ENCODE results near the gene HS3ST1. TPM values are rescaled to one million over a fixed set of nuclear protein-coding genes. Genes with fewer than 3 reads are reported as not detected.

The HS3ST1 gene
- total RNA-seq, 1 experiment from 2014 or later: 12.3 TPM

DNA sequence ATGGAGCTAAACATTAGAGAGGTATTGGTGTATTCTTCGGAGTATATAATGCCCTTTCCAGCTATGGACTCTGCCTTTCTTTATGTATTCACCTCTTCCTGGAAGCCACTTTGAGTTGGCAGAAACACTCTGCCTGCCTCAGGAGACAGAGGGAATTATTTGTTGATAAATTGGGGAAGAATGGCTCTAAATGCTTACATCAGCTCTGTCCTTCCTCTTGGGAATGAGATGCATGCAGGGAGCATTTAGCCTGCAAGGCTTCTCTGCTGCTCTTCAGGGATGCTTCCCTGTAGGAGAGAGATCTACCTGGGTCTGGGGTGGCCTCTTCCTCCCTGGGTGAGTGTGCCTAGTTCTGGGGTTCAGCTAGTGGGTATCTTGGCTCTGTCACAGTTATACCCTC, 6.9 kb upstream of the HS3ST1 start:
- no peak overlapping the region for H3K4me2 ChIP-seq
- DNase-seq: no peak
- peaks cover 13% of the 10 kb centered on the region for H3K4me1 ChIP-seq (replicated peaks; ENCODE audit: insufficient read depth)
- no peaks in the 10 kb centered on the region for H3K9me2 ChIP-seq (ENCODE audit: insufficient read depth)
- no peaks in the 10 kb centered on the region for H3F3A ChIP-seq (ENCODE audit: insufficient read depth, low read depth)
- H3K9me3 ChIP-seq (ENCODE audit: insufficient read depth, low read depth): no peaks in the 10 kb centered on the region
- no peak overlapping the region for H2AFZ ChIP-seq
- TF ChIP-seq, protein P1, sequence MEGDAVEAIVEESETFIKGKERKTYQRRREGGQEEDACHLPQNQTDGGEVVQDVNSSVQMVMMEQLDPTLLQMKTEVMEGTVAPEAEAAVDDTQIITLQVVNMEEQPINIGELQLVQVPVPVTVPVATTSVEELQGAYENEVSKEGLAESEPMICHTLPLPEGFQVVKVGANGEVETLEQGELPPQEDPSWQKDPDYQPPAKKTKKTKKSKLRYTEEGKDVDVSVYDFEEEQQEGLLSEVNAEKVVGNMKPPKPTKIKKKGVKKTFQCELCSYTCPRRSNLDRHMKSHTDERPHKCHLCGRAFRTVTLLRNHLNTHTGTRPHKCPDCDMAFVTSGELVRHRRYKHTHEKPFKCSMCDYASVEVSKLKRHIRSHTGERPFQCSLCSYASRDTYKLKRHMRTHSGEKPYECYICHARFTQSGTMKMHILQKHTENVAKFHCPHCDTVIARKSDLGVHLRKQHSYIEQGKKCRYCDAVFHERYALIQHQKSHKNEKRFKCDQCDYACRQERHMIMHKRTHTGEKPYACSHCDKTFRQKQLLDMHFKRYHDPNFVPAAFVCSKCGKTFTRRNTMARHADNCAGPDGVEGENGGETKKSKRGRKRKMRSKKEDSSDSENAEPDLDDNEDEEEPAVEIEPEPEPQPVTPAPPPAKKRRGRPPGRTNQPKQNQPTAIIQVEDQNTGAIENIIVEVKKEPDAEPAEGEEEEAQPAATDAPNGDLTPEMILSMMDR (conservative IDR thresholded peaks at IDR 0.05): no peak
- no peak for TF ChIP-seq EZH2 (IDR thresholded peaks at IDR 0.05; ENCODE audit: low read depth)
- POLR2A ChIA-PET (ENCODE audit: unreplicated experiment): no interaction called here
- H3K79me2 ChIP-seq (ENCODE audit: low read depth): peaks cover 13% of the 10 kb centered on the region
- CTCF ChIA-PET: interaction anchor here (1.2 kb wide), 1 partner anchor 197 kb away, joined by 3 read pairs; no protein-coding TSS in a partner anchor
- BruUV-seq (replicated peaks): no TSS peak
- intact Hi-C loops (cut with micrococcal nuclease; ENCODE audit: unreplicated experiment): no loop called here
- H3K27me3 ChIP-seq (ENCODE audit: insufficient read depth, low read depth): no peaks in the 10 kb centered on the region
- H4K20me1 ChIP-seq (ENCODE audit: insufficient read depth): no peaks in the 10 kb centered on the region
- no peaks in the 10 kb centered on the region for H3K36me3 ChIP-seq (ENCODE audit: low read depth)
- H3K4me3 ChIP-seq: no peak overlapping the region
- no peak overlapping the region for H3K27ac ChIP-seq

DNA sequence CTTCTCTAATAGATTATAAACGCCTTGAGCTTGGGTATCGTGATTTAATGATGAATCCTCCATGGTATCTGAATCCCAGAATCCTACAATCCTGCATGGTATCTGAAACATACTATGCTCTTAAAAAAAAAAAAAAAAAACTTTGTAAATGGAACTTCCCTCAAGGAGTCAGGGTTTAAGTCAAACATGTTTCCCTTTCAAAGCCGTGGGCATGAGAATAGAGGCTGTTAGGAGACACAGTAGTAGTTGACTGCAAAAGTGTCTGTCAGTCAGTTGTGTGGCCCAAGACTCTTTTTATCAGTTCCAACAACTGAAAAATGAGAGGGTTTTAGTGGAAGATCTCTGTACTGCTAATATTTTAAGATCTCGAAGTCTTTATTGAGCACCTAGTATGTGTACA, 2.4 kb upstream of the HS3ST1 start:
- TF ChIP-seq EZH2 (IDR thresholded peaks at IDR 0.05; ENCODE audit: low read depth): no peak
- TF ChIP-seq, protein P1 (conservative IDR thresholded peaks at IDR 0.05): no peak
- Histone ChIP-seq H2AFZ (no peak overlapping the region), H4K20me1 (ENCODE audit: insufficient read depth) (peaks cover 6% of the 10 kb centered on the region; the same call in 1 of the 2 replicates), H3K4me2 (peak overlapping the region; percentile 79; the same call in 1 of the 2 replicates), H3K79me2 (ENCODE audit: low read depth) (peaks cover 44% of the 10 kb centered on the region), H3F3A (ENCODE audit: insufficient read depth, low read depth) (no peaks in the 10 kb centered on the region), H3K4me1 (replicated peaks; ENCODE audit: insufficient read depth) (peaks cover 27% of the 10 kb centered on the region), H3K9me3 (ENCODE audit: insufficient read depth, low read depth) (no peaks in the 10 kb centered on the region), H3K9me2 (ENCODE audit: insufficient read depth) (no peaks in the 10 kb centered on the region), H3K4me3 (peak overlapping the region; percentile 89; the same call in 1 of the 2 replicates), H3K27me3 (ENCODE audit: insufficient read depth, low read depth) (no peaks in the 10 kb centered on the region), H3K36me3 (ENCODE audit: low read depth) (0 out of 2 replicates have a peak, but pooled peaks cover 5% of the 10 kb centered on the region), H3K27ac (no peak overlapping the region)
- DNase-seq: no peak
- ChIA-PET CTCF (no interaction called here), POLR2A (ENCODE audit: unreplicated experiment) (interaction anchor here (1.0 kb wide), 1 partner anchor 75 kb away, joined by 18 read pairs; no protein-coding TSS in a partner anchor)
- intact Hi-C loops (cut with micrococcal nuclease; ENCODE audit: unreplicated experiment): no loop called here
- no TSS peak for BruUV-seq (replicated peaks)

DNA sequence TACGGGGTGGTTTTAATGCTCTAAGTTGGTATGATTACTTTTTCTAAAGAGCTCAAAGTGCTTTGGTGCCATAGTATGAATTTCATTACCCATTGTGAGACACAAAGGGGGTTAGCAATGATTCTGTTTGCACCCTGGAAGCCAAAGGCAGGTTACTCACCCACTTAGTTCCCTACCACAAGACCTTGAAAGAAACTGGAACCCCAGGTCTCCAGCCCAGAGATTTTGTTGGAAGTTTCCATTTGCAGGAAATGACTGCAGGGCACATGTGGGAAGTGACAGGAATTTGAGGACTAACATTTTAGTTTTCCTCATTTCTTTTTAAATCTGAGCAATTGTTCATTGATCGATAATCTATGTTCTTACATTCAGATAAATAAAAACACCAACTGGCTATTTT, 1.8 kb upstream of the HS3ST1 start:
- Histone ChIP-seq H3K4me1 (replicated peaks; ENCODE audit: insufficient read depth) (peaks cover 27% of the 10 kb centered on the region), H3K9me2 (ENCODE audit: insufficient read depth) (no peaks in the 10 kb centered on the region), H3K9me3 (ENCODE audit: insufficient read depth, low read depth) (no peaks in the 10 kb centered on the region), H3F3A (ENCODE audit: insufficient read depth, low read depth) (no peaks in the 10 kb centered on the region), H4K20me1 (ENCODE audit: insufficient read depth) (peaks cover 7% of the 10 kb centered on the region; the same call in 1 of the 2 replicates), H3K79me2 (ENCODE audit: low read depth) (peaks cover 50% of the 10 kb centered on the region), H3K4me3 (peak overlapping the region; percentile 89; the same call in 1 of the 2 replicates), H3K36me3 (ENCODE audit: low read depth) (0 out of 2 replicates have a peak, but pooled peaks cover 5% of the 10 kb centered on the region), H3K4me2 (peak overlapping the region; percentile 79), H3K27ac (peak overlapping the region; percentile 90), H2AFZ (no peak overlapping the region), H3K27me3 (ENCODE audit: insufficient read depth, low read depth) (no peaks in the 10 kb centered on the region)
- TF ChIP-seq, protein P1 (conservative IDR thresholded peaks at IDR 0.05): no peak
- no peak for TF ChIP-seq EZH2 (IDR thresholded peaks at IDR 0.05; ENCODE audit: low read depth)
- no peak for DNase-seq
- no TSS peak for BruUV-seq (replicated peaks)
- intact Hi-C loops (cut with micrococcal nuclease; ENCODE audit: unreplicated experiment): no loop called here
- CTCF ChIA-PET: interaction anchor here (0.6 kb wide), 1 partner anchor 508 kb away, joined by 3 read pairs; no protein-coding TSS in a partner anchor
- POLR2A ChIA-PET (ENCODE audit: unreplicated experiment): interaction anchor here (0.5 to 1.0 kb wide), 3 partner anchors 75 to 324 kb away, joined by 3 to 18 read pairs (median 14); no protein-coding TSS in a partner anchor
